Endothelial cell of hepatic sinusoid (primary cell): ENCODE measurements around the gene ZNF554.

Source experiments
- in situ Hi-C: cut with HindIII; loops from 2 replicates; pipeline ENCODE4 v1.10.0; 2017; ENCODE audit warnings: low sequenced_read_pairs

The ZNF554 gene

DNA sequence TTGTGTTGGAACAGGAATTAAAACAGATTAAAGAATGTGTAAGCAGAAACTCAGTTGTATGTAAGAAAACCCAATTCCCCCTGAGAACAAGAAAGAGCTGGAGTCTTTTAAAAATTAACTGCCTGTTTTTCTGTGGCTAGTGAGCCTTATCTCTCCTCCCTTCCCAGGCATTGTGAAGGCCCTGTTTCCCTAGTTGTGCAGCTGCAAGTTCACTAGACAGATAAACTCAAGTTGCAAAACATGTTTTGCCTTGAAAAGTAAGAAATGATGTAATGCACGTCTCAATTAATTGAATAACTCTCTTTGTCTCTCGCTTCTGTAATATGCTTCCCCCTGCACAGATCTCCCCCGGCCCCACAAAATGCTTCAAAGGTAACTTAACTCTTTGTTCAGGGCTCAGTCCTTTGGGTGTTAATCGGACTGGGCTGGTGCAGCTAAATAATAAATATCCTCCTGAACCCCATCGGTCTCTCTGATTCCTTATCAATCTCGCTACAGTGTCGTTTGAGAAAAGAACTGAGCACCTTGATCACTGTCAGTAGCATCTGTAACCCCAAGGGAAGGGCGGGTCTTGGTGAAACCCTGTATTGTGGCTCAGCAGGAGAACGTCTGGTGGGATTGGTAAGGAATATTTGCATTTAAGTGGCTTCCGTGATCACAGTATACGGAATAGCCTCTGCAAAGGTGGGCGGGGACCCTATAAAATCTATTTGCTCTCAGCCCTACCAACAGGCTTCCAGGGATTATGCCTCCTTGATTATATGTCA lies 45.8 kb downstream of the ZNF554 start:
- in situ Hi-C loops, result loop anchor here (25.0 kb wide), 1 partner anchor 178 kb away; no protein-coding TSS in a partner anchor

DNA sequence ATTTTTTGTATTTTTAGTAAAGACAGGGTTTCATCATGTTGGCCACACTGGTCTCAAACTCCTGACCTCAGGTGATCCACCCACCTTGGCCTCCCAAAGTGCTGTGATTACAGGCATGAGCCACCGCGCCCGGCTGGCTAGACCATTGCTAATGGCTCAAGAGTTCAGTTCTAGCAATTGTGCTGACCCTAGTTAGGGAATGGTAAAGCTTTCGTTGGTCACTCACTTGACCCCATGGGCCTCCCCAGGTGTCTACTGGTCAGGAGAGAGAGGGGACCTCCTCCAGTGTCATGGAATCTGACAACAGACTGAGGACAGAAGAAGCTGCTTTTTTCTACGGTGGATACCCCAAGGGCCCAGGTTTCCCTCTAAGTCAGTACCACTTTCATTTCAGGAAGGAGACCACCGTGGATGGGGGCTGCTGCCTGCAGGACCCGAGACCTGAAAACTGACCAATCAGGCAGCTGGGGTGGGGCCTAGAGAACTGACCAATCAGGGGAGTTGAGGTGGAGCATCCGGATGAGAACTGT lies 46.9 kb downstream of the ZNF554 start:
- in situ Hi-C loops, result loop anchor here (25.0 kb wide), 1 partner anchor 179 kb away; no protein-coding TSS in a partner anchor

DNA sequence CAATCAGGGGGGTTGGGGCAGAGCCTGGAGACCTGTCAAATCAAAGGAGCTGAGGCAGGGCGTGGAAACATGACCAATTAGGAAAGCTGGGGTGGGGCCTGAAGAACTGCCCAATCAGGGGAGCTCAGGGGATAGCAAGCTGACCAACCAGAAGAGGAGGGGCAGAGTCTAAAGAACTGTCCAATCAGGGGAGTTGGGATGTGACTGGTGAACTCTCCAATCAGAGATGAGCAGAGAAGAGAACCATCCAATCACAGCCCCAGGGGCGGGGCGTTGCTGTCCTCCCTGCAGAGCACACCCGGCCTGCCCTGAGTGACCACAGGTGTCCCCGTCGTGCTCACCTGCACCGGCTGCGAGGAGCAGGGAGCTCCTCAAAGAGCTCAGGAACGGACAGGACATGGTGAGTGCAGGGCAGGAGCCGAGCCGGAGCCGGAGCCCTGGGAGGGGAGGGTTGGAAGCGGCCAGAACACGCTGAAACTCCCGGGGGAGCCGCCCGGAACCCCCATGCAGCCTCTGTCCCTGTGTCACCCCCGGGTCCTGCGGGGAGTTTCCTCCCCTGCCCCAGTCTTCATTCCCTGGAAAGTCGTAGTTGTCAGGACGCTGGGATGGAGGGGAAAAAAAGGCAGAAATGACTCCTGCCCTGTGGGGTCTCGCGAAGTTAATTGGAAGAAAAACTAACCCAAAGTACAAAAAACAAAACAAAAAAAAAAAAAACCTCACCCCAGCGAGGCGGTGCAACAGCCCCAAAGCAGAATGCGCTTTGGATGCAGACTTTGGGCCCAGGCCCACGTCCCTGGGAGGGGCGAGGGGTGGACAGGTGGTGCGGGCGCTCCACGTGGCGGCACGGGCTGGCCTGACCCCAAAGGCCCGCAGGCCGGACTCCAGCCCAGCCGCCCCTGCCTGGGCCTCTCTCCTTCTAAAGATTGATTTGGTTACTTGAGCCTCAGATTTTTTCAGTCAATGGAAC lies 47.6 kb downstream of the ZNF554 start, which contains the start of gene ZNF556:
ZNF556 (plus strand) TSS at position 311 of the 967 bp plus-strand sequence; CDS start at position 398, 87 bp downstream.
- in situ Hi-C loops, result loop anchor here (25.0 kb wide), 1 partner anchor 180 kb away; no protein-coding TSS in a partner anchor

DNA sequence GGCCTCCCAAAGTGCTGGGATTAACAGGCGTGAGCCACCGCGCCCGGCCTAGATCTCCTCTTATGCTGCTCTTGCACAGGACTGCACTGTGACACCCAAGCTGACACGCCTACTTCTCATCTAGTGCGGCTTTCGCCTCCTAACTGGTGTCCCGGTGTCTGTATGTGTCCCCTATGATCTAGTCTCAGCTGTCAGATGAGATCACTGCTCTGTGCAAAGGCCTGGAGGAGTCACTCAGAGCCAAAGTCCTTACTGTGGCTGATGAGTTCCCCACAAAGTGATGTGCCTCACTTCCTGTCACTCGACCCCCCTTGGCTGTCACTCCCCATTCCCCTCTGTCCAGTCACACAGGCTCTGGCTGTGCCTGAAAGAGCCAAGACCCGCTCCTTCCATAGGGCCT lies 50.0 kb downstream of the ZNF554 start:
- in situ Hi-C loops, result loop anchor here (25.0 kb wide), 1 partner anchor 182 kb away; no protein-coding TSS in a partner anchor

DNA sequence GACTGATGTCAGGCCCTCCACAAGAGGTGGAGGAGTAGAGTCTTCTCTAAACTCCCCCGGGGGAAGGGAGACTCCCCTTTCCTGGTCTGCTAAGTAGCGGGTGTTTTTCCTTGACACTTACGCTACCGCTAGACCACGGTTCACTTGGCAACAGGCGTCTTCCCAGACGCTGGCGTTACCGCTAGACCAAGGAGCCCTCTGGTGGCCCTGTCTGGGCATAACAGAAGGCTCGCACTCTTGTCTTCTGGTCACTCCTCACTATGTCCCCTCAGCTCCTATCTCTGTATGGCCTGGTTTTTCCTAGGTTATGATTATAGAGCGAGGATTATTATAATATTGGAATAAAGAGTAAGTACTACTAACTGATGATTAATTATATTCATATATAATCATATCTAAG lies 52.5 kb downstream of the ZNF554 start:
- in situ Hi-C loops, result loop anchor here (25.0 kb wide), 1 partner anchor 185 kb away; no protein-coding TSS in a partner anchor

DNA sequence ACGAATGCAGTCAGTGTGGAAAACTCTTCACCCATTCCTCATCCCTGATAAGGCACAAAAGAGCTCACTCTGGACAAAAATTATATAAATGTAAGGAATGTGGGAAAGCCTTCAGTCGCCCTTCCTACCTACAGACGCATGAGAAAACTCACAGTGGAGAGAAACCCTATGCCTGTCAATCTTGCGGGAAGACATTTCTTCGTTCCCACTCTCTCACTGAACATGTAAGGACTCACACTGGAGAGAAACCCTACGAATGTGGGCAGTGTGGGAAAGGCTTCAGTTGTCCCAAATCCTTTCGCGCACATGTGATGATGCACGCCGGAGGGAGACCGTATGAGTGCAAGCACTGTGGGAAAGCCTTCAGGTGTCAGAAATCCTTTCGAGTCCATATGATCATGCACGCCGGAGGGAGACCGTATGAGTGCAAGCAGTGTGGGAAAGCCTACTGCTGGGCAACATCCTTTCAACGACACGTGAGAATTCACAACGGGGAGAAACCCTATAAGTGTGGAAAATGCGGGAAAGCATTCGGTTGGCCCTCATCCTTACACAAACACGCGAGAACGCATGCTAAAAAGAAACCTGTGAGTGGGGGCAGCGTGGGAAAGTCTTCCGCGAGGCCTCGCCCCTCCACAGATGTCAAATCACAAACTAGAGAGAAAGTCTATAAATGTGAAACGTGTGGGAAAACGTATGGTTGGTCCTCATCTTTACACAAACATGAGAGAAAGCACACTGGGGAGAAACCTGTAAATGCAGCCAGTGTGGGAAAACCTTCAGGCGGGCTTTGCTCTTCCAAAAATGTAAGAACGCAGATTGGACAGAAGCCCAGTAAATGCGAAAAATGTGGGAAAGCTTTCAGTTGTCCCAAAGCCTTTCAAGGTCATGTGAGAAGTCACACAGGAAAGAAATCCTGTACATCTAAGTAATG lies 58.0 kb downstream of the ZNF554 start:
- in situ Hi-C loops, result no loop called here

DNA sequence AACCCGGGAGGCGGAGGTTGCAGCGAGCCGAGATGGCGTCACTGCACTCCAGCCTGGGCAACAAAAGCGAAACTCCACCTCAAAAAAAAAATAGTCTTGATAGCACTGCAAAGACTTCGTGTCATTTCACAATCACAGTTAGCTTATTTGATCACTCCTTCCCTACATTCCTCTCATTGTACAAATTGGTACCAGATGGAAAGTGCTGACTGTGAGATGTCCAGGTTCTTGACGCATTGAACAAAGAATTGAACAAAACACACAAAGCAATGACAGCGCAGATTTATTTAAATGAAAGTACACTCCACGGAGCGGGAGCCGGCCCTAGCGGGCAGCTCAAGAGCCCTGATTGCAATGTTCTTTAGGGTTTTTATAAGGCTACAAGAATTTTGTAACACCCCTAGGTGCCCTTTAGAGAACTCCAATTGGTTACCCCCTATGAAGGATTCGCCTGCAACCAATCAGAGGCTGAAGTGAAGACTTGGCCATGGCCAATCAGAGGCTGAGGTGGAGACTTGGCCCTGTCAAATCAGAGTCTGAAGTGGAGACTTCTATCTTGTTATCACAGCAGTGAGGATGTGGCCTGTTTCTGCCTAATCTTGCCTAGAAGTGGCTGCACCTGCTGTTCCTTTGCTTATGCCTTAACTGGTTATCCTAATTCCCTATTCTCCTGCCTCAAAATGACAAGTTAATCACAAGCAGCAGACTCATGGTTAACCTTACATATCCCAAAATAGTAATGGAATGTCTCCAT lies 64.2 kb downstream of the ZNF554 start:
- in situ Hi-C loops, result no loop called here

DNA sequence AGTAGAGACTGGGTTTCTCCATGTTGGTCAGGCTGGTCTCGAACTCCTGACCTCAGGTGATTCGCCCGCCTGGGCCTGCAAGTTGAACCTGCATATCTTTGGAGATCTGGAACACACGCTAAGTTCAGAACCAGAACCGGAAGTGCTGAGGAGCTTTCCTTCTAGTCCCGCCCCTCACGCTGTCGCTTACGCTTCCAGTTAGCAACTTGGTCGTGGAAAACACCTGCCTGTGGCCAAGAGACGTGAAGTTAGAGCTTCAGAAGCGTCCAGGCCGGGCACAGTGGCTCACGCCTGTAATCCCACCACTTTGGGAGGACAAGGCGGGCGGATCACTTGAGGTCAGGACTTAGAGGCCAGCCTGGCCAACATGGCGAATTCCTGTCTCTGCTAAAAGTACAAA lies 66.1 kb downstream of the ZNF554 start:
- in situ Hi-C loops, result no loop called here
